Measurements from ENCODE around the gene SMPD1. TPM values are rescaled to one million over a fixed set of nuclear protein-coding genes. Genes with fewer than 3 reads are reported as not detected.
A peak's percentile ranks its signal among the peaks of the same experiment; 100 is the strongest.

The SMPD1 gene
- total and polyA plus RNA-seq, 2 of the 4 experiments (the other 2 are of a cell fraction): 19.5 to 108 TPM

- Histone ChIP-seq H3K27ac (ENCODE audit: insufficient read depth, low read length) (no peak overlapping the region; the same call in 1 of the 2 replicates), H4K91ac (ENCODE audit: insufficient read depth, low read depth, low read length) (no peak overlapping the region; the same call in 1 of the 2 replicates), H2BK15ac (ENCODE audit: low read depth, low read length) (no peak overlapping the region), H3K9me1 (ENCODE audit: insufficient read depth, low read length) (peaks cover 29% of the 10 kb centered on the region), H3K4me2 (ENCODE audit: low read depth, low read length) (no peak overlapping the region), H4K20me1 (ENCODE audit: insufficient read depth, low read length) (peaks cover 8% of the 10 kb centered on the region), H3K4ac (ENCODE audit: low read depth, low read length) (no peak overlapping the region), H3K9me3 (ENCODE audit: control insufficient read depth, insufficient read depth, low read length) (no peaks in the 10 kb centered on the region), H2AK9ac (replicated peaks; ENCODE audit: low read depth, low read length, poor library complexity) (peak overlapping the region; percentile 50), H4K8ac (ENCODE audit: low read depth in 2 of 2, low read length in 2 of 2) (no peak overlapping the region), H2AFZ (replicated peaks; ENCODE audit: low read length, poor library complexity) (peak overlapping the region; percentile 70), H3K4me1 (ENCODE audit: control insufficient read depth, insufficient read depth, low read length) (peaks cover 8% of the 10 kb centered on the region), H3K27me3 (ENCODE audit: control insufficient read depth, insufficient read depth, low read length) (no peaks in the 10 kb centered on the region), H3K4me3 (ENCODE audit: insufficient read depth, low read depth, low read length) (no peak overlapping the region), H2BK120ac (ENCODE audit: low read depth, low read length) (no peak overlapping the region), H2BK20ac (ENCODE audit: low read depth, low read length) (no peak overlapping the region), H3K36me3 (ENCODE audit: control insufficient read depth, insufficient read depth, low read length) (peaks cover 24% of the 10 kb centered on the region), H3K56ac (ENCODE audit: extremely low read depth, insufficient read depth, low read length) (no peak overlapping the region), H3K23ac (ENCODE audit: low read depth, low read length) (no peak overlapping the region), H3K18ac (ENCODE audit: low read depth, low read length) (no peak overlapping the region), H3K79me1 (ENCODE audit: low read depth in 1 of 2, low read length in 2 of 2) (peaks cover 4 to 17% of the 10 kb centered on the region in 2 experiments), H4K5ac (ENCODE audit: low read depth, low read length) (no peak overlapping the region), H3K14ac (replicated peaks; ENCODE audit: low read depth, low read length) (no peak overlapping the region), H3K9ac (ENCODE audit: low read depth, low read length) (no peak overlapping the region), H2AK5ac (ENCODE audit: low read depth, low read length) (0 out of 2 replicates have a peak overlapping the region, but pooled peaks have one; percentile 15), H2BK5ac (ENCODE audit: low read depth, low read length, poor library complexity, severe bottlenecking) (peak overlapping the region; percentile 15)
- intact Hi-C loops (cut with micrococcal nuclease): no loop called here
- TF ChIP-seq, protein P1, sequence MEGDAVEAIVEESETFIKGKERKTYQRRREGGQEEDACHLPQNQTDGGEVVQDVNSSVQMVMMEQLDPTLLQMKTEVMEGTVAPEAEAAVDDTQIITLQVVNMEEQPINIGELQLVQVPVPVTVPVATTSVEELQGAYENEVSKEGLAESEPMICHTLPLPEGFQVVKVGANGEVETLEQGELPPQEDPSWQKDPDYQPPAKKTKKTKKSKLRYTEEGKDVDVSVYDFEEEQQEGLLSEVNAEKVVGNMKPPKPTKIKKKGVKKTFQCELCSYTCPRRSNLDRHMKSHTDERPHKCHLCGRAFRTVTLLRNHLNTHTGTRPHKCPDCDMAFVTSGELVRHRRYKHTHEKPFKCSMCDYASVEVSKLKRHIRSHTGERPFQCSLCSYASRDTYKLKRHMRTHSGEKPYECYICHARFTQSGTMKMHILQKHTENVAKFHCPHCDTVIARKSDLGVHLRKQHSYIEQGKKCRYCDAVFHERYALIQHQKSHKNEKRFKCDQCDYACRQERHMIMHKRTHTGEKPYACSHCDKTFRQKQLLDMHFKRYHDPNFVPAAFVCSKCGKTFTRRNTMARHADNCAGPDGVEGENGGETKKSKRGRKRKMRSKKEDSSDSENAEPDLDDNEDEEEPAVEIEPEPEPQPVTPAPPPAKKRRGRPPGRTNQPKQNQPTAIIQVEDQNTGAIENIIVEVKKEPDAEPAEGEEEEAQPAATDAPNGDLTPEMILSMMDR (conservative IDR thresholded peaks at IDR 0.05; ENCODE audit: low read depth, low read length): no peak
- TF ChIP-seq BHLHE40 (IDR thresholded peaks at IDR 0.05; ENCODE audit: low read depth, low read length): no peak
- TF ChIP-seq RFX5 (IDR thresholded peaks at IDR 0.05; ENCODE audit: low read depth, low read length): no peak
- no peak for TF ChIP-seq CHD1 (IDR thresholded peaks at IDR 0.05; ENCODE audit: low read depth, low read length)
- ATAC-seq (ENCODE audit: low read depth) (peak; percentile 68), DNase-seq (peak; percentile 70)
- no TSS peak for BruUV-seq (replicated peaks)
- in situ Hi-C loops (cut with MboI; ENCODE audit: low sequenced_read_pairs): no loop called here
- POLR2A ChIA-PET (ENCODE audit: unreplicated experiment): no interaction called here
- 55% methylated on average over 6 of the region's 16 CpGs; no CpG with 5 or more reads in 1 of the 2 experiments for WGBS, 2 experiments (ENCODE audit: extremely low coverage in 2 of 2, insufficient read length in 1 of 2)
- dilution Hi-C loops (cut with HindIII; ENCODE audit: low sequenced_read_pairs, unreplicated experiment): no loop called here
- CTCF ChIA-PET: no interaction called here
Observed at GRCh38 chr11:6404342-6405051, 14.2 kb downstream of the SMPD1 start.
